ENCODE results near the gene CLVS2. TPM values are rescaled to one million over a fixed set of nuclear protein-coding genes. Genes with fewer than 3 reads are reported as not detected.

CLVS2 gene, protein sequence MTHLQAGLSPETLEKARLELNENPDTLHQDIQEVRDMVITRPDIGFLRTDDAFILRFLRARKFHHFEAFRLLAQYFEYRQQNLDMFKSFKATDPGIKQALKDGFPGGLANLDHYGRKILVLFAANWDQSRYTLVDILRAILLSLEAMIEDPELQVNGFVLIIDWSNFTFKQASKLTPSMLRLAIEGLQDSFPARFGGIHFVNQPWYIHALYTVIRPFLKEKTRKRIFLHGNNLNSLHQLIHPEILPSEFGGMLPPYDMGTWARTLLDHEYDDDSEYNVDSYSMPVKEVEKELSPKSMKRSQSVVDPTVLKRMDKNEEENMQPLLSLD
- total RNA-seq, result 70.1 TPM

DNA sequence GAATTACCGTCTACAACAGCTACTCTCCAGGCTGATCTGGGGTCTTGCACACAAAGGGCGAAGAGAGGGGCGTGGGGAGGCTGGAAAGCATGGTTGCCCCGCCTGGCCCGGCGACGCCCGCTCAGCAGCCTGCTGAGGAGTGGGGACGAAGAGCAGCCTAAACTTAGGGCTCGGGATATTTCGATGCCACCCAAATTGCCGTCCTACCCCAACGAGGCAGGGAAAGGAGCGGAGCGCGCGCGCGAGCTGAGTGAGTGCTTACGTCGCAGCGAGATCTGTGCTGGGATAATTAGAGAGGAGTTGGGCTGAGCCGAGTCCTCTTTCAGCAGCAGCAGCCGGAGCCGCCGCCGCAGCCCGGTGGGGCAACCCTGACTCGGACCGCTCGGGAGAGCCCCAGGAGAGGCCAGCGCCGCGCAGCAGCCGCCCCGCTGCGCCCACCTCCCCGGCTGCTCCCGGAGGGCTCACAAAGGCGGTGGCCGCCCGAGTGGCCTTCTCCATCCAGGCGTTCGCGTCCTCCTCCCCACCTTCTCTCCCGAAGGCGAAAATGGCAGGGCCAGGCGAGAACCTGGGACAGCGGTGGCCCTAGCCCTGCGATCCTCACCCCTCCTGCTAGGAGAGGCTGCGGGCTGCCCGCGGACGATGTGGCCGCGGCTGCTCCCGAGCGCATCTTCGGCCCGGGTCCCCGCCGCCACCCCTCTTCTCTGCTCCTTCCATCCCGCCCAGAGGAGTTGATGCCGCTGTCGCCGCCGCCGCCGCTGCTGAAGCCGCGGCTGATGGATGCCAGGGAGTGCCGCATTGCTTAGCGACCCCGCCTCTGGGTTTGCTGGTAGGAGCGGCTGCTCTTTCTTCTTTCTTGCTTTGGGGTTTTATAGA, at the start of gene CLVS2:
Gene CLVS2 (plus strand): TSS at position 315 of the 873 bp plus-strand sequence. CDS start 1,543 bp downstream, outside the sequence.

Other genes starting within 250 kb of the CLVS2 start
- 887 TPM for gene FABP7, start 216.5 kb upstream of the CLVS2 start, total RNA-seq
- gene SMPDL3A, start 207.0 kb upstream of the CLVS2 start, total RNA-seq, result 22.5 TPM

Measured in parietal lobe (tissue), 1 donor.